Measurements from ENCODE around the gene ENKUR.

DNA sequence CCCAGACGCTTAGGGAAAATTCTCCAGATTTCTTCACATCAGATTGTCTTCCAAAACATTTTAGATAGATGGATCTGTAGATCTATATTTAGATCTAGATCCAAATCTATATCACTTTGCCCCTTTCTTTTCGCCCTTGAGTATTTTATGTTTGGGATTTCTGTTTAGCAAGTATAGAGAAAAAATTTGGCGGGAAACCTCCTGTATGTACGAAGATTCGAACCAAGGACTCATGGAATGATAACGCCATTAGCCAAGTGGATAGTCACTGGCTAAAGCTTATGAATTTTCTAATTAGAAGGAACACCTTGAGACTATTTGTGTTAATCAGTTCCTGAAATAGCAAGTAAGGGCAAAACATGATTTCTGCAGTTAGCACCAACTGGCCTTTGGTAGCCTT, 1.7 kb upstream of the ENKUR start:
- TF ChIP-seq, protein P1, sequence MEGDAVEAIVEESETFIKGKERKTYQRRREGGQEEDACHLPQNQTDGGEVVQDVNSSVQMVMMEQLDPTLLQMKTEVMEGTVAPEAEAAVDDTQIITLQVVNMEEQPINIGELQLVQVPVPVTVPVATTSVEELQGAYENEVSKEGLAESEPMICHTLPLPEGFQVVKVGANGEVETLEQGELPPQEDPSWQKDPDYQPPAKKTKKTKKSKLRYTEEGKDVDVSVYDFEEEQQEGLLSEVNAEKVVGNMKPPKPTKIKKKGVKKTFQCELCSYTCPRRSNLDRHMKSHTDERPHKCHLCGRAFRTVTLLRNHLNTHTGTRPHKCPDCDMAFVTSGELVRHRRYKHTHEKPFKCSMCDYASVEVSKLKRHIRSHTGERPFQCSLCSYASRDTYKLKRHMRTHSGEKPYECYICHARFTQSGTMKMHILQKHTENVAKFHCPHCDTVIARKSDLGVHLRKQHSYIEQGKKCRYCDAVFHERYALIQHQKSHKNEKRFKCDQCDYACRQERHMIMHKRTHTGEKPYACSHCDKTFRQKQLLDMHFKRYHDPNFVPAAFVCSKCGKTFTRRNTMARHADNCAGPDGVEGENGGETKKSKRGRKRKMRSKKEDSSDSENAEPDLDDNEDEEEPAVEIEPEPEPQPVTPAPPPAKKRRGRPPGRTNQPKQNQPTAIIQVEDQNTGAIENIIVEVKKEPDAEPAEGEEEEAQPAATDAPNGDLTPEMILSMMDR (conservative IDR thresholded peaks at IDR 0.05; ENCODE audit: low read depth, low read length): no peak
- TF ChIP-seq EZH2phosphoT487 (IDR thresholded peaks at IDR 0.05; ENCODE audit: borderline replicate concordance, low read length) (no peak), EZH2 (IDR thresholded peaks at IDR 0.05; ENCODE audit: low read length, unreplicated experiment) (no peak)

Data from PC-3 (cell line).